Measurements from ENCODE around the gene KIF3A.

KIF3A gene

GRCh38 chr5:132656774-132657355, 80.5 kb downstream of the KIF3A start:
- in situ Hi-C loops (cut with MboI; ENCODE audit: low pct_unique_long_range_greater_than_20kb, low sequenced_read_pairs, unreplicated experiment), result no loop called here

GRCh38 chr5:132655821-132656773, 81.2 kb downstream of the KIF3A start:
- in situ Hi-C loops (cut with MboI; ENCODE audit: low pct_unique_long_range_greater_than_20kb, low sequenced_read_pairs, unreplicated experiment), result no loop called here
- no peak for DNase-seq (ENCODE audit: low spot score)
- peak; percentile 48 for TF ChIP-seq CTCF (IDR thresholded peaks at IDR 0.05; ENCODE audit: extremely low read depth, insufficient read depth, missing control alignments)

More at GRCh38 chr5:132656774-132657355, 80.5 kb downstream of the KIF3A start:
- DNase-seq (ENCODE audit: low spot score), result no peak
- no peak for TF ChIP-seq CTCF (IDR thresholded peaks at IDR 0.05; ENCODE audit: extremely low read depth, insufficient read depth, missing control alignments)

- DNase-seq (ENCODE audit: low spot score), result no peak
- TF ChIP-seq CTCF (IDR thresholded peaks at IDR 0.05; ENCODE audit: extremely low read depth, insufficient read depth, missing control alignments), result no peak
- in situ Hi-C loops (cut with MboI; ENCODE audit: low pct_unique_long_range_greater_than_20kb, low sequenced_read_pairs, unreplicated experiment), result no loop called here
Measured at GRCh38 chr5:132653716-132654115, 83.6 kb downstream of the KIF3A start.

GRCh38 chr5:132651838-132652469, 85.4 kb downstream of the KIF3A start:
- in situ Hi-C loops (cut with MboI; ENCODE audit: low pct_unique_long_range_greater_than_20kb, low sequenced_read_pairs, unreplicated experiment), result no loop called here
- TF ChIP-seq CTCF (IDR thresholded peaks at IDR 0.05; ENCODE audit: extremely low read depth, insufficient read depth, missing control alignments), result no peak
- DNase-seq (ENCODE audit: low spot score), result no peak

GRCh38 chr5:132648355-132648754, 89.0 kb downstream of the KIF3A start:
- in situ Hi-C loops (cut with MboI; ENCODE audit: low pct_unique_long_range_greater_than_20kb, low sequenced_read_pairs, unreplicated experiment), result no loop called here
- DNase-seq (ENCODE audit: low spot score), result no peak
- no peak for TF ChIP-seq CTCF (IDR thresholded peaks at IDR 0.05; ENCODE audit: extremely low read depth, insufficient read depth, missing control alignments)

GRCh38 chr5:132647473-132647872, 89.9 kb downstream of the KIF3A start:
- no peak for TF ChIP-seq CTCF (IDR thresholded peaks at IDR 0.05; ENCODE audit: extremely low read depth, insufficient read depth, missing control alignments)
- in situ Hi-C loops (cut with MboI; ENCODE audit: low pct_unique_long_range_greater_than_20kb, low sequenced_read_pairs, unreplicated experiment), result no loop called here
- no peak for DNase-seq (ENCODE audit: low spot score)
